Liver (tissue), 10 donors: ENCODE results near the gene COX18. TPM values are rescaled to one million over a fixed set of nuclear protein-coding genes. Genes with fewer than 3 reads are reported as not detected.

ENCODE experiments used
- DNase-seq: peaks from one replicate; pipeline ENCODE4 v3.0.0-alpha.2; 2017; ENCODE audit warnings: low spot score
- H3K27ac ChIP-seq, 2 donors: one replicate each; pipeline ENCODE4 v1.7.0; 2013; ENCODE audit warnings: inconsistent platforms in 2 of 2, low read length in 2 of 2, control low read depth in 1 of 2, low read depth in 1 of 2, mild to moderate bottlenecking in 1 of 2
- H3K27me3 ChIP-seq, 4 donors: one replicate each; pipeline versions ENCODE4 v1.6.1 to v1.7.0; 2013; ENCODE audit warnings: low read length in 3 of 4, inconsistent platforms in 1 of 4, mild to moderate bottlenecking in 1 of 4, moderate library complexity in 1 of 4; ENCODE audit not compliant: control insufficient read depth in 4 of 4, insufficient read depth in 4 of 4
- H3K36me3 ChIP-seq, 4 donors: one replicate each; pipeline versions ENCODE4 v1.6.1 to v1.7.0; 2013; ENCODE audit warnings: low read length in 3 of 4, mild to moderate bottlenecking in 3 of 4, low read depth in 1 of 4, moderate library complexity in 1 of 4; ENCODE audit not compliant: control insufficient read depth in 4 of 4, insufficient read depth in 3 of 4
- H3K4me1 ChIP-seq, 4 donors: one replicate each; pipeline versions ENCODE4 v1.6.1 to v1.7.0; 2013; ENCODE audit warnings: low read length in 3 of 4, mild to moderate bottlenecking in 3 of 4, moderate library complexity in 1 of 4; ENCODE audit not compliant: control insufficient read depth in 4 of 4, insufficient read depth in 4 of 4
- H3K4me3 ChIP-seq, 3 donors: one replicate each; pipeline versions ENCODE4 v1.6.1 to v1.7.0; 2013; ENCODE audit warnings: low read length in 3 of 3, control low read depth in 1 of 3, low read depth in 1 of 3, mild to moderate bottlenecking in 1 of 3
- H3K9ac ChIP-seq, 2 donors: one replicate each; pipeline ENCODE4 v1.7.0; 2013; ENCODE audit warnings: low read length in 2 of 2, mild to moderate bottlenecking in 2 of 2, moderate library complexity in 2 of 2, control low read depth in 1 of 2, low read depth in 1 of 2
- H3K9me3 ChIP-seq, 4 donors: one replicate each; pipeline versions ENCODE4 v1.6.1 to v1.7.0; 2013; ENCODE audit warnings: low read length in 3 of 4; ENCODE audit not compliant: control insufficient read depth in 4 of 4
- ATF3 ChIP-seq: IDR thresholded peaks from 2 replicates; pipeline ENCODE4 v1.6.1; 2016; ENCODE audit warnings: antibody characterized with exemption
- CTCF ChIP-seq: fragments of 150-350 bp; IDR thresholded peaks from 2 replicates; pipeline ENCODE4 v1.5.1; 2017; ENCODE audit warnings: improper control_type of control experiment, low read depth, low read length; ENCODE audit not compliant: missing input control
- EGR1 ChIP-seq, 2 donors: IDR thresholded peaks; 2 replicates each; pipeline ENCODE4 v1.6.1; 2016 to 2018; ENCODE audit warnings: antibody characterized with exemption in 2 of 2, low read depth in 2 of 2
- FOXA2 ChIP-seq: IDR thresholded peaks from 2 replicates; pipeline ENCODE4 v1.6.1; 2016; ENCODE audit warnings: antibody characterized with exemption
- GABPA ChIP-seq, 2 donors: IDR thresholded peaks in 1 of 2; conservative IDR thresholded peaks in 1 of 2; 2 replicates each; pipeline ENCODE4 v1.6.1; 2016; ENCODE audit warnings: antibody characterized with exemption in 2 of 2, mild to moderate bottlenecking in 1 of 2, moderate library complexity in 1 of 2
- HNF4A ChIP-seq, 2 donors: conservative IDR thresholded peaks; 2 replicates each; pipeline ENCODE4 v1.6.1; 2016; ENCODE audit warnings: antibody characterized with exemption in 2 of 2, mild to moderate bottlenecking in 2 of 2
- NR2F2 ChIP-seq: IDR thresholded peaks from 2 replicates; pipeline ENCODE4 v1.6.1; 2016; ENCODE audit warnings: antibody characterized with exemption
- RAD21 ChIP-seq, 2 donors: IDR thresholded peaks; 2 replicates each; pipeline ENCODE4 v1.6.1; 2016; ENCODE audit warnings: antibody characterized with exemption in 2 of 2, mild to moderate bottlenecking in 2 of 2
- REST ChIP-seq: IDR thresholded peaks from 2 replicates; pipeline ENCODE4 v1.6.1; 2016; ENCODE audit warnings: antibody characterized with exemption, mild to moderate bottlenecking
- RXRA ChIP-seq, 2 donors: IDR thresholded peaks; 2 replicates each; pipeline ENCODE4 v1.6.1; 2017 to 2018; ENCODE audit warnings: antibody characterized with exemption in 2 of 2, mild to moderate bottlenecking in 1 of 2
- SP1 ChIP-seq: IDR thresholded peaks from 2 replicates; pipeline ENCODE4 v1.6.1; 2018; ENCODE audit warnings: antibody characterized with exemption, mild to moderate bottlenecking
- TAF1 ChIP-seq: conservative IDR thresholded peaks from 2 replicates; pipeline ENCODE4 v1.6.1; 2016; ENCODE audit warnings: antibody characterized with exemption, mild to moderate bottlenecking
- YY1 ChIP-seq: IDR thresholded peaks from 2 replicates; pipeline ENCODE4 v1.6.1; 2016; ENCODE audit warnings: antibody characterized with exemption, mild to moderate bottlenecking
- ZBTB33 ChIP-seq: IDR thresholded peaks from 2 replicates; pipeline ENCODE4 v1.6.1; 2016; ENCODE audit warnings: antibody characterized with exemption
- WGBS: extraction: QIAGEN DNeasy Blood & Tissue Kit; methylation state at CpG from one replicate; pipeline ENCODE4 v1.1.7; 2013; 5-methylcytosine and 5-hydroxymethylcytosine counted together
- polyA plus RNA-seq, 2 donors: library from polyadenylated mRNA; stranded (reverse) in 1 of 2; unstranded in 1 of 2; fragments of 200-250 nt in 1 of 2; fragments of >200 nt in 1 of 2; fragmentation: Nextera tagmentation in 1 of 2; extraction: Ambion mirVana in 1 of 2; gene quantifications; one replicate each; pipeline versions ENCODE4 v1.2.1 to v1.2.3, GENCODE V29; 2013 to 2015
- small RNA-seq: library from RNA; depleted of rRNA; stranded (forward); fragments of <200 nt; gene quantifications from one replicate; pipeline ENCODE3, GENCODE V24; 2014
- total RNA-seq, 2 donors: library from RNA; depleted of rRNA; stranded (reverse); fragments of >200 nt; gene quantifications; one replicate each; pipeline ENCODE4 v1.2.3, GENCODE V29; 2014
- donor health status: healthy.
- donor health status: healthy.
- donor health status: healthy.
- donor health status: healthy.
- donor health status: healthy.

The COX18 gene
- total and polyA plus RNA-seq, 4 donors, result 6.2 to 27.3 (median 18.4) TPM

GRCh38 chr4:73006286-73006990, 63.1 kb downstream of the COX18 start:
- Histone ChIP-seq H3K4me1 (no peaks in the 10 kb centered on the region), H3K36me3 (no peaks in the 10 kb centered on the region), H3K9ac (no peak overlapping the region), H3K27ac (no peak overlapping the region), H3K4me3 (no peak overlapping the region), H3K9me3 (no peaks in the 10 kb centered on the region), H3K27me3 (no peaks in the 10 kb centered on the region)
- WGBS, result 87% methylated on average over 6 of the region's 6 CpGs
- no peak for TF ChIP-seq HNF4A (conservative IDR thresholded peaks at IDR 0.05)
- TF ChIP-seq TAF1, result no peak
- no peak for TF ChIP-seq RAD21 (IDR thresholded peaks at IDR 0.05)
- TF ChIP-seq ATF3, result no peak
- no peak for TF ChIP-seq FOXA2
- no peak for TF ChIP-seq NR2F2
- TF ChIP-seq ZBTB33, result no peak
- no peak for TF ChIP-seq RXRA (IDR thresholded peaks at IDR 0.05)
- TF ChIP-seq EGR1 (IDR thresholded peaks at IDR 0.05; ENCODE audit: low read depth in 2 of 2), result no peak
- no peak for TF ChIP-seq GABPA (IDR thresholded peaks at IDR 0.05 in 1 of 2, conservative IDR thresholded peaks at IDR 0.05 in 1 of 2)
- TF ChIP-seq CTCF, result no peak
- TF ChIP-seq REST, result no peak
- TF ChIP-seq YY1, result no peak
- no peak for DNase-seq

GRCh38 chr4:73005514-73005913, 64.0 kb downstream of the COX18 start:
- no peaks in the 10 kb centered on the region for H3K36me3 ChIP-seq
- H3K9ac ChIP-seq, result no peak overlapping the region
- H3K4me1 ChIP-seq, result no peaks in the 10 kb centered on the region
- H3K27me3 ChIP-seq, result no peaks in the 10 kb centered on the region
- H3K27ac ChIP-seq, result no peak overlapping the region
- no peaks in the 10 kb centered on the region for H3K9me3 ChIP-seq
- no peak for DNase-seq
- 78% methylated on average over 1 of the region's 1 CpG for WGBS
- TF ChIP-seq SP1 (no peak), YY1 (no peak), NR2F2 (no peak)
- H3K4me3 ChIP-seq, result no peak overlapping the region

Small RNA genes lying within 50 kb of the gene (small RNA-seq; reads per million reads assigned to genes)
- gene RNU6ATAC5P, result not detected

Other genes starting within 250 kb of the COX18 start
- 10 to 100 TPM; 25.5 to 38.5 TPM for gene ANKRD17, start 189.1 kb upstream of the COX18 start, total RNA-seq
- gene ANKRD17, start 189.1 kb upstream of the COX18 start, polyA plus RNA-seq, result 10 to 100 TPM; 11.6 to 13.8 TPM